HG02678 (cell line): ENCODE data around the gene LCP1.

Source experiments
- ATAC-seq: cut with Tn5 transposase; IDR thresholded peaks from one replicate; pipeline ENCODE4 v1.9.1; 2021; ENCODE audit warnings: mild to moderate bottlenecking, moderate library complexity; ENCODE audit not compliant: unreplicated experiment

LCP1 gene

DNA sequence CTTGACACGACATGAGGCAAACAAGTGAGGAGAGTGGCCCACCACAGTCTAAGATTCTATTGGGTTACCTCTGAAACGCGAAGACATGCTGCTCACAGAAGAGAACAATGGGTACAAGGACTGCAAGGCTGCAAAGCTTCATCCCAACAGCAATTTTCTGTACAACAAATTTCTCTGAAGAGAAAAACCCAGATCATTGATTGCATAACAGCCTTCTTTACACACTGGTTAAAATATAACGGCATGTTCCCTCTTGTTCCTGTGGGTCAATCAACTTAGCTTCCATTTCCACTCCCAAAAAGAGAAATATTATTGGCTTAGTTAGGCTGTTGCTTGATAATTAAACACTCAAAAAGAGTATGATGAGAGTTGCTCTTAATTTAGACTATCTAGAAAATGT lies 77.1 kb downstream of the LCP1 start, which contains the start of gene CPB2:
TSS of gene CPB2 (minus strand) at position 166 of the 400 bp plus-strand sequence. CDS start at position 142, 24 bp downstream.
- ATAC-seq: no peak

DNA sequence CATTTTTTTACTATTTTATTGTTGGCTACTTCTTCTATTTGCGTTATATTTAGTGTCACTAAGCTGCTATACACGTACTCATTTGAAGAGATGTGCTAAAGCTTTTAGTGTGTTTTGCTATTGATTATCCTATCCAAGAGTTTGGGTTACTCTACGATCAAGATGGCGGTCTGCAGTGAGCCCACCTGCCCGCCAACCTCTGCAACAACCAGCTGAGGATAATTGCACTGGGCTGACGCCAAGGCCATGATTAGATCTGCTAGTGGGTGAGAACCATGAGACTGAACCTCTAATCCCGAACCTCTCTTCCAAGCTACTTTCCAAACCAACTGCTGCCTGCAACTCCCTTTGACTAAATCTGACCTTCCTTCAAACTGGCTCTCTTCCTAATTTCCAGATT lies 78.9 kb downstream of the LCP1 start:
- no peak for ATAC-seq

DNA sequence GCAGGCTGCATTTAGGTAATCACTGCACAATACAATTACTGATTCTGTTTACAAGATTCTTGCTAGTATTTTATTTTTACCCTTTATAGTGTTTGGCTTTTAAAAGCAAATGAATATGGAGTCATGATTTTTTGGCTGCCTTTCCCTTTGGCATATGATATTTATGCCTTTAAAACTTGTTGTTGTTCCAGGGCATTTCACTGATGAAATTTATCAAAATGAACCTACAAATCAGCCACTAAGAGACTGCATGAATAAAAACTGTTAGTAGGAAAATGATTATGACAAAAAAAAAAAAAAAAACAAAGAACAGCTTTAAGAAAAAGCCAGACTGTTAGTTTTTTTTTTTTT lies 79.7 kb downstream of the LCP1 start:
- ATAC-seq: no peak

- ATAC-seq: no peak
Observed at GRCh38 chr13:46101484-46102254, 80.3 kb downstream of the LCP1 start.

DNA sequence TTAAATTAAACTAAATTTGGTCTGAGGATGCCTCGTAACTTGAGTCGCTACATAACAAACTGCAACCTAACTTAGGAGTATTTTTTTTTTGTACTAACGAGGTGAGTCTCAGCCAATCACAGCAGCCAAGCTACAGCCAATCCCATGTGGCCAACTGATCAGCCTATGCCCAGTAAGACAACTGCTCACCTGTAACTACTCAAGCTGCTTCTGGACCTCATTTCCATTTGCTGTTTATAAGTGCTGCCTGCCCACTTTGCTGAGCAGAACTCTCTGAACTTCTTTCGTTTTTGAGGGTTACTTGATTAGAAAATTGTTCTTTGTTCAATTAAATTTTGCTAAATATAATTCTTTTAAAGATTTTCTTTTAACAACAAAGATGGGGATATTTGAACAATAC lies 81.0 kb downstream of the LCP1 start:
- ATAC-seq: no peak

- ATAC-seq: no peak
Observed at GRCh38 chr13:46100191-46100815, 81.7 kb downstream of the LCP1 start.

- ATAC-seq: no peak
Observed at GRCh38 chr13:46097663-46098062, 84.3 kb downstream of the LCP1 start.

- ATAC-seq: no peak
Observed at GRCh38 chr13:46097015-46097414, 85.0 kb downstream of the LCP1 start.

DNA sequence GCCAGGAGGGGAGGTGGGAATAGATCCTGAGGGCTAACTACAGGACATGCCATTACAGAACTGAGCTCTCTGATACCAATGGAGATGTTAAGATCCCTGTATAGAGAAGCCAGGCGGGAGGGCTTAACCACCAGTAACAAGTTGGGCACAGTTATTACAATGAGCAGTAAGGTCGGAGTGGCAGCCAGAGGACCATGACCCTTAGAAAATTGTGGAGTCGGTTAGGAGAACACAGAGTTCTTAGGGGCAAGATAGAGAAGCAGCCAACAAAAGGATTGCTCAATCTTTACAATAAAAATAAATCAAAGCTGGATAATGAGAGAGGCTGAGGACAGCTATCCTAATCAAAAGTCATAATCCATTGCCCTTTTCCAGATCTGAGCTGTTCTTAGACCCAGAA lies 87.5 kb downstream of the LCP1 start:
- no peak for ATAC-seq

DNA sequence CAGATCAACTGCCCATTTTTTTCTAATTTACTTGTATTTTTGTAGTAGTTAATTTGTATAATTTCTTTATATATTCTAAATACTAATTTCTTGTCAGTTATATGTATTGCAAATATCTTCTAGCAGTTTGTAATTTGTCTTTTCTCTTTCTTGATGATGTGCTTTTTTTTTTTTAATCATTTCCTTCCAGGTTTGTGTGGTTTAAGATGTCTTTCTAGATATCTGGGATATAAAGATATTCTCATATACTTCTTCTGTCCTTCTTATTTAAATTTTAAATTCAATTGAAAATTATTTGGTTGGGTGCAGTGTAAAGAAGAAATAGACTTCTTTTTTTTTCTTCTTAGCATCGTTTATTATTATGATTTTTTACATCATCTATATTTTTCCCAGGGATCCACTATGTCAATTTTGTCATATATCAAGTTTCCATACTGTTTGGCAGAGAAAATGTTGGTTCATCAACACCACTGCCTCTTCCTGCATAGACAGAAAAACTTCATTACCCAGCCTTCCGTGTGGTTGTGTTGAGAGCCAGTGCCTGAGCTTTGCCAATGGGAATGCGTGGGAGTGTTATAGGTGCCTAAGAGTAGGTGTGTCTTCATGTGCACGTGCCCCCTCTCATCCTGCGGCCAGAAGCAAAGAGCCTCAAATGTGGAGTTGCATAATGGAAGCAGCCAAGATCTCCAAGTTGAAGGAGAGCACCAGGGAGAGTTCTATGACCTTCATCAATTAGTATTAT lies 93.0 kb downstream of the LCP1 start:
- ATAC-seq: no peak

GRCh38 chr13:46087481-46087880 lies 94.5 kb downstream of the LCP1 start:
- ATAC-seq: no peak

DNA sequence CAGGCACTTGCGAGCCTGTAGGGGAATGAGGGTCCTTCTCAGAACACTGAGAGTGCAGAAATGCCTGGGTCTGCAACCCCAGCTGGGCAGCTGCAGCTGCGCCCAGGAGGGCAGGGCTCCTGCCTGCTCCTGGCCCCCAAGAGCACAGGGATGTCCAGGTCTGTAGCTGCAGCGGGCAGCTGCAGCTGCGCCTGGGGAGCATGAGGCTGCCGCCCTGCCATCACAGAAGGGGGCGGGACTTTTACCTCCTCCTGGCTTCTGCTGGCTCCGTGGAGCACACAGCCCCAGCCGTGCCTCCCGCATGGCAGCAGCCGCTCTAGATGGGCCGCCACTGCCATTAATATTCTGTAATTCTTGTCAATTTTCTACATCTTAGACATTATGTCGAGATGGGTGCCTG lies 95.0 kb downstream of the LCP1 start:
- ATAC-seq: no peak

GRCh38 chr13:46086421-46086922 lies 95.5 kb downstream of the LCP1 start:
- ATAC-seq: no peak

- ATAC-seq: no peak
Observed at GRCh38 chr13:46085737-46086136, 96.2 kb downstream of the LCP1 start.

- ATAC-seq: no peak
Observed at GRCh38 chr13:46082324-46082723, 99.7 kb downstream of the LCP1 start.

DNA sequence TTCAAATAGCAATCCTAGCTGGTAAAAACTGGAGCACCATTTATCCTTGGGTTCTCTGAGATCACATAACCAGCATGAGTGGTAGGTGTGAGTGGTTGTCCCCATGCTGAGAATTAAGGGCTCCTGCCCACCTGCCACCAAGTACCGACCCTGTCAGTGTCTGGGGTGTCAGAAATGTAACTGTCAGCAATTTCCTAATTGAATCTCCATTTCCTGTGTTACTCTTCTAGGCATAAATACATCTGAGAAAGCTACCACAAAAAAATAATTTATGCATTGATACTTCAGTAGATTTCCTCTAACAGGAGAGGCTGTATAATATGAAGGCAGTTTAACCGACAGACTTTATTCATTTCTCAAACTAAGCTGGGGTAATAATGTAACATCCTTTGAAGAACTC lies 102.2 kb downstream of the LCP1 start:
- ATAC-seq: no peak

GRCh38 chr13:46077265-46077664 lies 104.7 kb downstream of the LCP1 start:
- no peak for ATAC-seq

- no peak for ATAC-seq
Observed at GRCh38 chr13:46076827-46077226, 105.2 kb downstream of the LCP1 start.
